GM10266 (cell line): ENCODE results near the gene COX6A2.

Experiments
- DNase-seq: peaks from one replicate; pipeline ENCODE4 v3.0.0; 2012; ENCODE audit errors: extremely low spot score
- CTCF ChIP-seq: IDR thresholded peaks from 2 replicates; pipeline ENCODE4 v1.5.1; 2012; ENCODE audit warnings: mild to moderate bottlenecking, low read depth; ENCODE audit not compliant: control insufficient read depth, insufficient read depth; ENCODE audit errors: missing control alignments

Gene COX6A2

GRCh38 chr16:31429796-31430195, 1.6 kb upstream of the COX6A2 start:
- DNase-seq: no peak
- no peak for TF ChIP-seq CTCF

- no peak for DNase-seq
Observed at GRCh38 chr16:31429314-31429713, 1.2 kb upstream of the COX6A2 start.

GRCh38 chr16:31428638-31429247, 583 bp upstream of the COX6A2 start:
- no peak for TF ChIP-seq CTCF
- DNase-seq: no peak

More at GRCh38 chr16:31429314-31429713, 1.2 kb upstream of the COX6A2 start:
- no peak for TF ChIP-seq CTCF

GRCh38 chr16:31427441-31428278, 500 bp downstream of the COX6A2 start:
- DNase-seq: peak; percentile 67
- TF ChIP-seq CTCF: no peak

GRCh38 chr16:31423801-31424200, 4.4 kb downstream of the COX6A2 start:
- DNase-seq: no peak
- no peak for TF ChIP-seq CTCF

GRCh38 chr16:31423241-31423640, 4.9 kb downstream of the COX6A2 start:
- no peak for DNase-seq
- TF ChIP-seq CTCF: no peak

GRCh38 chr16:31421587-31421986, 6.6 kb downstream of the COX6A2 start:
- peak; percentile 60 for DNase-seq
- no peak for TF ChIP-seq CTCF
